Measurements from ENCODE around the gene KRT84. TPM values are rescaled to one million over a fixed set of nuclear protein-coding genes. Genes with fewer than 3 reads are reported as not detected.

The KRT84 gene, protein sequence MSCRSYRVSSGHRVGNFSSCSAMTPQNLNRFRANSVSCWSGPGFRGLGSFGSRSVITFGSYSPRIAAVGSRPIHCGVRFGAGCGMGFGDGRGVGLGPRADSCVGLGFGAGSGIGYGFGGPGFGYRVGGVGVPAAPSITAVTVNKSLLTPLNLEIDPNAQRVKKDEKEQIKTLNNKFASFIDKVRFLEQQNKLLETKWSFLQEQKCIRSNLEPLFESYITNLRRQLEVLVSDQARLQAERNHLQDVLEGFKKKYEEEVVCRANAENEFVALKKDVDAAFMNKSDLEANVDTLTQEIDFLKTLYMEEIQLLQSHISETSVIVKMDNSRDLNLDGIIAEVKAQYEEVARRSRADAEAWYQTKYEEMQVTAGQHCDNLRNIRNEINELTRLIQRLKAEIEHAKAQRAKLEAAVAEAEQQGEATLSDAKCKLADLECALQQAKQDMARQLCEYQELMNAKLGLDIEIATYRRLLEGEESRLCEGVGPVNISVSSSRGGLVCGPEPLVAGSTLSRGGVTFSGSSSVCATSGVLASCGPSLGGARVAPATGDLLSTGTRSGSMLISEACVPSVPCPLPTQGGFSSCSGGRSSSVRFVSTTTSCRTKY
- not detected in 2 replicates for total RNA-seq

DNA sequence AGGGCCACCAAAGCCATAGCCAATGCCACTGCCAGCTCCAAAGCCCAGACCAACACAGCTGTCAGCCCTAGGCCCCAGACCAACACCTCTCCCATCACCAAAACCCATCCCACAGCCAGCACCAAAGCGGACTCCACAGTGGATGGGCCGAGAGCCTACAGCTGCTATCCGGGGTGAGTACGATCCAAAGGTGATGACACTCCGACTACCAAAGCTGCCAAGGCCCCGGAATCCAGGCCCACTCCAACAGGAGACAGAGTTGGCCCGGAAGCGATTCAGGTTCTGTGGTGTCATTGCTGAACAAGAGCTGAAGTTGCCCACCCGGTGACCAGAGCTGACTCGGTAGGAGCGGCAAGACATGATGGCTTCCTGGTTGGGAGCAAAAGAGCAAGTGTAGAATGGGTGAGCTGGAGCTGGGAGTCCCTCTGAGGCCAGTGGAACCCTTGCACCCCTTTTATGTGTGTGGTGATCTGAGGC is at the start of gene KRT84:
Gene KRT84 (minus strand): TSS at position 427 of the 477 bp plus-strand sequence. CDS start 67 bp downstream, at position 360.
- no peak for DNase-seq (ENCODE audit: low read depth, low spot score)

DNA sequence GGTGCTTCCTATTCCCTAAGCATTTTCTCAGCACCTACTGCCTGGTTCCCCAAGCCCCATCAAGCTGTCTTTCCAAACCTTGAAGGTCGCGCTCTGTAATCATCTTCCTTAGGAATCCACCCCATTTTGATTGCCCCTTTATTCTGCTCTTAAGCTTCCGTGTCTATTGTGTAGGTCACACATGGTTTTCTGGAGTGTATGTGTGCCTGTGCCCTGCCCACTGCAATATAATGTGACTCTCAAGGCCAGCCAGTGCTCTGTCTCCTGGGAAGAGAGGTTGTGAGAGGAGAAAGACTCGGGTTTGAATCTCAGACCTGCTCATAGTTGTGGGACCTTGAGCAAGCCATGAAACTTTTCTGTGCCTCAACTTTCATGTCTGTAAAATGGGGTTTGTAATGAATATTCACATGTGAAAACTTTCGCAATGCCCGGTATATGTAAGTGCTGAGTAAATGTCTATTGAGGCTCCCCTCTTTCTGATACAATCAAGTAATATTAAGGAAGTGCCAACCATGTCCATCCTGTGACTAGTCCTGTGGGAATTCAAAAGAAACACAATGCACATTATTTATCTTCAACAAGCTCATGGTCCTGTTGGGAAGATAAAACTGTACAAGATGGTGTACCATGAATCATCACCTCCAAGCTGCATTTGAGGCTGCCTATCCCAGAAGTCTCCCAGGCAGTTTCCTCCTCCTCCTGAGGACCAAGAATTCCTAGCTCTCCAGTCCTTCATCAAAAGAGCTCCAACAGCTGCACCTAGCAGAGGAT is 49.5 kb upstream of the KRT84 start:
- no peak for DNase-seq (ENCODE audit: low read depth, low spot score)

DNA sequence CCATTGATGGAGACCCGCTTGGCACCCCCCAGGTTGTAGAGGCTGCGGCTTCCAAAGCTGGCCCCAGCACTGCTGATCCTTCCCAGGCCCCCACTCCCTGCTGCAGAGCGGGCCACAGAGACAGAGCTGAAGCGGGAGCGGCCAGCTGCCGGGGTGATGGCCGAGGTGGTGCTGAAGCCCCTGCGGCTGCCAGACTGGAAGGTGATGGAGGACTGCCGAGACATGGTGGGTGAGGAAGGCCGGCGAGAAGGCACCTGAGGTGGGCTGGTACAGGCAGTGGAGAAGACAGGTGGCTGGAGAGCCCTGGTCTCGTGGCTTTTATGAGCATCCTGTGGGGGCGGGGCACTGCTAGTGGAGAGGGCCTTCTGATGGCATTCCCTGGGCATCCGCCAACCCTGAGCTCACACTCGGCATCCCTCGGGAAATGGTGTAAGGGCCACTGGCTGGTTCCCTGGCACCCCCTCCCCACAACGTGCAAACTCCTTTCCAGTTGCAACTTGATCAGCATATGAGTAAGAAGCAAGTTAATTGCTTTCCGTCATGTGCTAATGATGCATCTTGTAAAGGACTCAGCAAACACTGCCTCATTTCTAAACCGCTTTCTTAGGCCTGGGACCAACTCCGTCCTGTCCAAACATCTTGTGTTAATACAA is 48.8 kb upstream of the KRT84 start, which contains the start of gene KRT75:
Gene KRT75 (minus strand): TSS at position 291 of the 653 bp plus-strand sequence. CDS start 67 bp downstream, at position 224.
- no peak for DNase-seq (ENCODE audit: low read depth, low spot score)

DNA sequence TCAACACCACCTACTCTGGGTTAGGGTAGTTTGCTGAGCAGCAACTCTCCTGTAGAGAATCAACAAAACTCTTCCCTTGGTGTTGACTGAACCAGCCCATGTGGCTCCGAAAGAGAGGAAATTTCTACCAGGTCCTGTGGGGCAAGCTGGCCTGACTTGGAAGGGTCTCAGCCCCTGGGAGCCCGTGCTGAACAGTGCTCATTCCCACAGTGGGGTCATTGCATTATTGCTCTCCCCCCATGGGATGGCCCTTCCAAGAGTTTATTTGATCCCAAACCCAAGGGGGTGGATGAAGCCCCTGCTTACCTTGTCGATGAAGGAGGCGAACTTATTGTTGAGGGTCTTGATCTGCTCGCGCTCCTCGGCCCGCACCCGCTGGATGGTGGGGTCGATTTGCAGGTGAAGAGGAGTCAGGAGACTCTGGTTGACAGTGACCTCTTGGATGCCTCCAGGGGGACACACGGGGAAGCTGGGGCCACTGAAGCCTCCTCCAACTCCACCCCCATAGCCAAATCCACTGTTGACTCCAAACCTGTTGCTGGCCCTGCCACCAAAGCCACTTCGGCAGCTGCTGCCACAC is 48.1 kb upstream of the KRT84 start:
- no peak for DNase-seq (ENCODE audit: low read depth, low spot score)

DNA sequence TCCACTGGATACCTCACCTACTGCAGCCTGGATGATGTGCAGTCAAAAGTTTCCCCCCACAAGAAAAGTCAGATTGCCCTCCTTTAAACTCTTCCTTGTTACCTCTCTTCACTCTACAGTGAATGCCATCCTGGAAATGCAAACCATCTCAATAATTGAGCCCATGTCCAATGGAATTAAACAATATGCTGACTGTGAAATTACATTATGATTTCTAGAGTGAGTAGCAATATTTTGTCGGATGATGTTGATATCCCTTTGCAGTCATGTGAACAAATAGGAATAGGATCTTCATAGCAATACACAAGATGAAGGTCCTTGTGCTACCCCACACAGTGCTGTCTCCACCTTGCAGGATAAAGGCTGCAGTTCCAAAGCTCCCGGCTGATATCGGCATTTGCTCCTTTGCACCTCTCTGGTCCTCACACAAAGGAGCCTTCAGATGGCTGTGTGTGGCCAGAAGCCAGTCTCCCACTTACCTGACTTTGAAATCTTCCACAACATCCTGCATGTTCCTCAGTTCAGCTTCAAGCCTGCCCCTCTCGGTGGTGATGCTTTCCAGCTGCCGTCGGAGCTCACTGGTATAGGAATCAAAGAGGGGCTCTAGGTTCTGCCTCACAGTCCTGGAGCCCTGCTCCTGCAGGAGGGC is 47.2 kb upstream of the KRT84 start:
- DNase-seq (ENCODE audit: low read depth, low spot score): no peak

DNA sequence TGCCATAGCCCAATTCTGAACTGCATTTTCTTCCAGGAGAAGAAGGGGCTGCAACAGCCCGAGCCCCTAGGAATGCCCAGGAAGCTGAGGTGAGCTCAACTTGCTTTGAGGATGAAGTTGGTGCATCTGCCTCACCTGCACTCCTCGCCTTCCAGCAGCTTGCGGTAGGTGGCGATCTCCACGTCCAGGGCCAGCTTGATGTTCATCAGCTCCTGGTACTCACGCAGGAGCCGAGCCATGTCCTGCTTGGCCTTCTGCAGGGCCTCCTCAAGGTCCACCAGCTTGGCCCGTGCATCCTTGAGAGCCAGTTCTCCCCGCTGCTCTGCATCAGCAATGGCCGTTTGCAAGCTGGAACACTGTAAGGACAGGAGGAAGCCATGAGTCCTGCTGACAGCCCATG is 42.7 kb upstream of the KRT84 start:
- DNase-seq (ENCODE audit: low read depth, low spot score): no peak

DNA sequence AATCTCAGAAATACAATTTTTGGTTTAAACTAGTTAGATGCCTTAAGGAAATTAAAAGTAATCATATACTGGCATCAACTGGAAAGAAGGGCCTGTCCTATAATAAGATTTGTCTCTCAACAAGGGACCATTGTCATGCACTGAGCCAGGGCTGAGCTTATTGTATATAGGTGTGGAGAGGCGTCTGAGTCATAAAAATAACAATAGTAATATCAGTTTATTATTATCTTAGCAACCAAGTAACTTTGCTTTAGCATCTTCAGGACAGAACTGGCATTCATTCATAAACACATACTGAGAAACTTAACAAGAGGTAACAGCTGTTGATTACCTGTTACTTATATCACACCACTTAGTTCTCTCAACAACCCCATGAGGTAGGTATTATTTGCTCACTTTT is 41.6 kb upstream of the KRT84 start:
- DNase-seq (ENCODE audit: low read depth, low spot score): no peak

DNA sequence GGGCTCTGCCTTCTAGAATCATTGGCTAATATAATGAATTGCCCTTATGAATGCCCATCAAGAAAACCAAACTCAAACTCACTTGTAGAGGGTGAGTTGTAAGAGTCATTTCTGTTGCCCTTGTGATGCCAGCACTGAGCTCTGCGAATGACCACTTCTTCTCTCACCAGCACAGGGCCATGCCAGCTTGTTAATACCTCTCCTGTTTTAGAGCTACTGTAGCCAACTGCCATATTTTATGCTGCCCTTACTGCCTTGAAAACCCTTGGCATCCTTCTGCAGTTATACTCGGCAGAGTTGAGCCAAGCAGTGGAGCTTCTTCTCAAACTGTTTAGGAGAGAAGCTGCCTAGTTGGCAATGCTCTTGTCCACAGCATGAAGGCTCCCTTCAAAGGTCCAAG is 40.6 kb upstream of the KRT84 start:
- DNase-seq (ENCODE audit: low read depth, low spot score): no peak

DNA sequence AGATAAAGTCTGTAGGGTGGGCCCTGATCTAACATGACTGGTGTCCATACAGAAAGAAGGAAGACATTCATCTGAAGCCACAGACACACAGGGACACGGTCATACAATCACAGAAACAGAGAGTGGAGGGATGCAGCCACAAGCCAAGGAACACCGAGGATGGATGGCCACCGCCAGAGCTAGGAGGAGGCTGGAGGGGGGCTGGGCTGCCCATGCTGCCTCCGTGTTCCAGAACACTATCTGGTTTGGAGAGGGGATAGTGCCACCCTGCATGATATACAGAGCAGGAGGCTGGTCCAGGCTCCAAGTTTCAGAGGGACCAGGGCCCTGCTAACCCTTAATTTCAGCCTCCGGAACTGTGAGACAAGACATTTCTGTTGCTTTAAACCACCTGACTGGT is 40.0 kb upstream of the KRT84 start:
- DNase-seq (ENCODE audit: low read depth, low spot score): no peak

DNA sequence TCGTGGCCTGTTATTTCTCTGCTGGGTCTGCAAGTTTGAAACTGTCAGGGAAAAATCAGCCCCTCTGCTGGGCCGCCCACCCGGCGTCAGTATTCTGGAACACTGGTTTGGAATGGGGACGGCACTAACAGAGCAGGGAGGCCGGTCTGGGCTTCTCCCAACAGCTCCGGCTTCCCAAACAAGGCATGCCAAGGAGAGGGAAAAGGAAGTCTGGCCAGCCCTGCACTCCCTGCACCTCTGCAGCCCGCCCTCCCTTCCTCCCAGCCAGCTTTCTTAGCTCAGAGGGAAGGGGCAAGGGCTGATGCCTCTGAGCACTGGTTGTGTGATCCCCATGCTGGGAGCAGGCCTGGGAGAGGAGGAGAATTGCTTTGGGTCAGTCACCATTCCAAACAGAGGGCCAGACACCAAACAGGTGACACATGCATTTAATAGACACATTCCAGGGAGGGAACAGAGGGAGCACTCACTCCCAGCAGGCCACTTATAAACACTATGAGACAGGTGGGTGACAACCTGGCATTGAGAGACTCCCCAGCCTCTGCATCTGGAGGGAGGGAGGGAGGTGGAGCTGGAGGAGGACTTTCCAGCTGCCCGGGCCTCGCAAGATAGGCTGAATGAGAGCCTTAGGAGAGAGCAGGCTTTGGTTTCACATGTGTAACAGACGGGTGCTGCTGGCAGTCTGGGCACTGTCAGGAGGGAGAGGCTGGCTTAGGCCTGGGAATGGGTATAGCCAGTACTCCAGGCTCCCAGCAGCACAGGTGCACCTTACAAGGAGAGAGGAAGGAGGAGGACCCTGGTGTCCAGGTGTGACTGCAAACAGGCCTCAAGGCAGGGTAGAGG is 38.4 kb upstream of the KRT84 start:
- no peak for DNase-seq (ENCODE audit: low read depth, low spot score)

DNA sequence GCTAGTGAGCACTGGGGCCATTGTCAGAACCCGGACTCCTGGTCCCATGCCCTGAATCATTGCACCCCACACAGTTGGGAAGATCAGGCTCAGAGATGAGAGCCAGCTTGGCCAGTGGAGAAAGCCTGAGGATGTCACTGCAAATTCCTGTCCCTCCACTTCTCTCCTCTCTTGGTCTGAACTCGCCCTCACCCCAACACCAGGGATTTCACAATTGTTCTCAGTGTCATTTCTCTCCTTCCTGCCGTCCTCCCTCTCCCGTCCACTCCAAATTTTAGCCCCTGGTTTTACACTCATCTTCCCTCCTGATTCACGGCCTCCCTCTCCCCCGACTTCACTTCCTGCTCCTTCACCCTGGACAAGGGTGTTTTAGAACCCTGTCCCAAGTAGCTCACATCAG is 37.6 kb upstream of the KRT84 start:
- no peak for DNase-seq (ENCODE audit: low read depth, low spot score)

DNA sequence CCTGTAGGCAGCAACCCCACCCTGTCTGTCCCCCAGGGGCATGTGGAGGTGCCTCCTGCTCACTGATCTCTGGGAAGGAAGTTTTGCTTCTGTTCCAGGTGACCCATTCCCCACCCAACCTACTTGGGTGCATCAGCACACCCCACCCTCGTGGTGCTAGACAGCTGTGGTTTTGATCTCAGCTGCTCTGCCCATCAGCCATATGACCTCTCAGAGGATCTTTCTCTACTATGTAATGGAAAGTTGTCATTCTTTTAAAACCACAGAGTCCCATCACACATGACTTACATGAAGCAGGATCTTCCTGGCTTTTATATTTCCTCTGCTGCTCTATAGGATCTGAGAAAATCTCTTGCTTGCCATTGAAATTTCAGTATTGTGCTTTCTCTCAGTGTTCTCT is 34.2 kb upstream of the KRT84 start:
- DNase-seq (ENCODE audit: low read depth, low spot score): no peak

DNA sequence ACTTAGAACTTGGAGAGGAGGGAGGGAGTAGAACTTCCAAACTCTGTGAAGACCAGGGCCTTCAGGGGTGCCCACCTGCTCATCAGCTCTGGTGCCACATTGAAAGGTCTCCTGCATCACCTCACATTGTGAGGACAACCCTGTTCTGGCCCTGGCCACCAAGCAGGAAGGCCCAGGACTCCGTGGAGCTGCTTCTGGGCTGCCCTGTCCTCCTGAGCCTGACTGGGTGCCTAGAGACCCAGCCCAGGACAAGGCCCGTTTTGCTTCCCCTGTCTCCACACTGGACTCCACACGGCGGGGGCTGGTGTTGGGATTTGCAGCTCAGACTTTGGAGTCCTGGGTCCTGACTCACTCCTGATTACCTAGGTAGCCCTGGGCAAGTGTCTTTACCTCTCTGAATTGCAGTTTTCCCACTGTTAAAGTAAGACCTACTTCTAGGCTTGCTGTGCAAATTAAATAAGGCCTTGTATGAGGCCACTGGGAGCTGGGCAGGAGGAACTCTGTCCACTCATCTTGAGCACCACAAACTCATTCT is 33.2 kb upstream of the KRT84 start:
- no peak for DNase-seq (ENCODE audit: low read depth, low spot score)

DNA sequence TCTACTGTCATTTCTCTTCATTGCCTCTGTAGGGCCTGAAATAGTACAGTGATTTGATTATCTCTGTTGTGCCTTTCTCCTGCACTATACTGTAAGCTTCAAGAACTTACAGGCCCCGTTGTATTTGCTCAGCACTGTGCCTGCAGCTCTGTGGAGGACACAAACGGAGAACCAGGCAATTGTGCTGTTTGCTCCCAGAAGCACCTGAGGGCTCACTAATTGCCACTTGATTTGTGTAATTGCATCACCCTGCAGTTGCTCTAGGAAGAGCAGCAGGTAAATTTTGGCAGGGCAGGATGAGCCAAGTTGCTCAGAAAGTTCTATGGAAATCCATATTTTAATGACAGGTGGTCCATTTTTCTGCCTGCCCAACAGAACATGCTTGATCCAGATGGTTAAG is 32.3 kb upstream of the KRT84 start:
- DNase-seq (ENCODE audit: low read depth, low spot score): no peak

DNA sequence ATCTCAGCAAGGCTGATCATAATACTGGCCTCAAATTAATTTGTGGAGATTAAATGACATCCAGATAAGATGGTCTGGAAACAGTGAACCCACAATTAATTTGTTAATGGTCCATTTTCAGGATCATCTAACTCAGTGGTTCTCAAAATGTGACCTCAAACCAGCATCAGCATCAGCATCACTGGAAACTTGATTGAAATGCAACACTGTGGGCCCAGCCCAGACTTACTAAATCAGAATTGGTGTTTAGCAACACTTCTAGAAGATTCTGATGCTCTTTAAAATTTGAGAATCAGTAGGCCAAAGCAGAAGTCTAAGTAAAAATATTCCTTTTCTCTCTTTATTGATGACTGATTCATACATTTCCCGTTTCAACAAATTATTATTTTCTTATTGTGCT is 31.3 kb upstream of the KRT84 start:
- DNase-seq (ENCODE audit: low read depth, low spot score): no peak

DNA sequence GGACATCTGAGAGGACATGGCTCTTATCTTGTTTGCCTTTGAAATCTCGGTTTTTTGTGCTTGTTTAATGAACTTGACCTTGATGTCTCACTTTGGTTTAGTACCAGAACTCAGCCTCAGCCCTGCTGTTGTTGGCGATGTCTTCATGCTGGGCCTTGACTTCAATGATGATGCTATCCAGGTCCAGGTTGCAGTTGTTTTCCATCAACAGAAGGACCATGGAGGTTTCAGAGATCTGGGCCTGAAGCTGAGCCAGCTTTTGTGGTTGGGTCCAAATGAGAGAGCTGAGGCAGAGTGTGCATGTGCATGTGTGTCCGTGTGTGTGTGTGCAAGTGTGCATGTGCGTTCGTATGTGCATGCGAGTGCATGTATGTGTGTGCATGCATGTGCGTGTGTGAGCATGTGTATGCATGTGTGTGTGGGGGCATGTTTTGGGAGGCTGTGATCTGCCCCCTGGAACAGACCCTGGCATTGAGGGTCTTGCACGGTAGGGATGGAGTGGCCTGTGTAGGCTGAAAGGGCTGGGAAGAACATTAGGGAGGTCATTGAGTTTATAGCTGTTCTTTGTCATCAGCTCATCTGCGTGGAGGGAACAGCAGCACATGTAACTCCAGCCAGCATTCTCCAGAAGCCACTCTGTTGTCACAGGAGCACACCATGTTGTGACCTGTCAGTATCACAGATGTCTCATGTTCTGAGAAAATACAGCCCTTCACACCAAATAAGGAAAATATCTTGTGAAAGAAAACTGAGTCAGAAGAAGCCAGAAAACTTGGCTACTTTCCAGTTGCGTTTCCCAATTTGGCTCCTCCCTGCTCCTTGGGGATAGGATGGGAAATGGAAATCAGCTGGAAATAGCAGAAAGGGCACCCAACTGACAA is 30.7 kb upstream of the KRT84 start:
- DNase-seq (ENCODE audit: low read depth, low spot score): no peak

DNA sequence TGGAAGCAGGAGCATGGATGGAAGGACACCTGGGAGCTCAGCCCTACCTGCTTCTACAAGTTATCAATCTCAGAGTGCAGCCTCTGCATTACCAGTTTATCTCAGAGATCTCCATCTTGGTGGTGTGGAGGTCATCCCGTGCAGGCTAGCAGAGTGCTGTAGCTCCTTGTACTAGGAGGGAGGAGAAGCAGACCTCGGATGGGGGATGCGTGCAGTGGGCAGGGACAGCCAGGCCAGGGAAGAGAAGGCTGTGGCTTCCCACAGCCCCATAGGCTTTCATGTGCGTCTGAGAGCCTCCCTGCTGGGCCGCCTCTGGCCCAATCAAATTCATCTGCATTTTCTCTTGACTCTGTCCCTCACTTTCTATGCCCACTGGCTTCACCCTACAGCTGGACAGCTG is 29.5 kb upstream of the KRT84 start:
- no peak for DNase-seq (ENCODE audit: low read depth, low spot score)

DNA sequence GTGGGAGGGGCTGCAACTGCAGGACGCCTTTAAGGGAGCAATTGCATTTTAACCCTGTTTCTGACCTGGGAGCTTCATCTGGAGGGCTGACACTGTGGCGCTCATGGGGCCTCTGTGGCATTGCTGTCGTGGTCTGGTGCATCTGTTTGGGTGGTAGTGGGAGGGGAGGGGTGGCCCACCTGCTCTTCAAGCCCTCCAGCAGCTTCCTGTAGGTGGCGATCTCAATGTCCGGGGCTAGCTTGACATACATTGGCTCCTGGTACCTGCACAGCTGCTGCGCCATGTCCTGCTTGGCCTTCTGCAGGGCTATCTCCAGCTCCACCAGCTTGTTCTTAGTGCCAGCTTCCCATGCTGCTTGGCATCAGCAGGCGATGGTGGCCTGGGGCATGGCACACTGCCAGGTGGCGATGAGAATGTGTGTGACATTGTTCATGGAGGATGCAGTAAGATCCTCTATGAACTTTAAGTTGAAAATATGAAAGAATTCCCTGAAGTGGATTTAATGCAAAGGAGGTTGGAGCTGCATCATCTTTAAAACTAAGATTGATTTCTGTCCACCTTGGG is 28.4 kb upstream of the KRT84 start:
- no peak for DNase-seq (ENCODE audit: low read depth, low spot score)

All from pulmonary artery endothelial cell (primary cell).